Glutamatergic neuron (in vitro differentiated cells): ENCODE data around the gene CTBS. TPM values are rescaled to one million over a fixed set of nuclear protein-coding genes. Genes with fewer than 3 reads are reported as not detected.

ENCODE experiments used
- DNase-seq: peaks from one replicate; pipeline ENCODE4 v3.0.0; 2022
- H3K27ac Mint-ChIP-seq: one replicate; pipeline ENCODE4 v1.8.0; 2020; ENCODE audit warnings: mild to moderate bottlenecking, mixed read lengths, inconsistent platforms; ENCODE audit not compliant: unreplicated experiment
- H3K27me3 Mint-ChIP-seq: one replicate; pipeline ENCODE4 v1.8.0; 2020; ENCODE audit warnings: mild to moderate bottlenecking, moderate library complexity, mixed read lengths, inconsistent platforms; ENCODE audit not compliant: unreplicated experiment
- H3K36me3 Mint-ChIP-seq: one replicate; pipeline ENCODE4 v1.8.0; 2020; ENCODE audit warnings: mild to moderate bottlenecking, mixed read lengths, inconsistent platforms; ENCODE audit not compliant: unreplicated experiment
- H3K4me1 Mint-ChIP-seq: one replicate; pipeline ENCODE4 v1.8.0; 2020; ENCODE audit warnings: mild to moderate bottlenecking, low read depth, mixed read lengths, inconsistent platforms; ENCODE audit not compliant: unreplicated experiment
- H3K4me3 Mint-ChIP-seq: one replicate; pipeline ENCODE4 v1.8.0; 2020; ENCODE audit warnings: mild to moderate bottlenecking, mixed read lengths, inconsistent platforms; ENCODE audit not compliant: unreplicated experiment
- H3K9me3 Mint-ChIP-seq: one replicate; pipeline ENCODE4 v1.8.0; 2020; ENCODE audit warnings: mild to moderate bottlenecking, moderate library complexity, mixed read lengths, inconsistent platforms; ENCODE audit not compliant: unreplicated experiment
- CTCF ChIP-seq: fragments of 200-600 bp; sonication (generic); IDR thresholded peaks from one replicate; pipeline ENCODE4 v1.5.0; 2021; ENCODE audit not compliant: partially characterized antibody, unreplicated experiment
- total RNA-seq: library from RNA; stranded (reverse); fragmentation: NEBNext Ultra II Directional; extraction: Animal tissue kit (Norgen Biotek cat#: 25700); gene quantifications from one replicate; pipeline ENCODE4 v1.2.1, GENCODE V29; 2021; ENCODE audit not compliant: unreplicated experiment

The CTBS gene
- total RNA-seq, 1 donor from 2014 or later, result 2.0 TPM

DNA sequence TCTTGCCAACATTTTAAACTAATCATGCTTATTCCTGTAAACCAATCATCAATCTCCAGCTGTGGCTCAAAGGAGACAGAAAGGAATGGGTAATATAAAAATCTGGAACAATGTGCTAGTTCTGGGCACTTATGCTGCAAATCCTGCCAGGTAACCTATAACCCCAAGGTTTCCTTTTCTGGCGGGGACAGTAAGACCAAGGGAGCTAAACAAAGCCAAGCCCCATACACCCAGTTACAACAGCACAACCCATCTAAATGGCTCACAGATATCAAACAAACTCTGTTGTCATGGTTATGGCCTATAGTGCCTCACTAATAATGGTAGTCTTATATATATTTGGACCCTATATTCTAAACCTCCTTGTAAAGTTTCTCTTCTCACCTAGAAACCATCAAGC, 36.9 kb upstream of the CTBS start:
- peaks cover 2% of the 10 kb centered on the region for H3K9me3 Mint-ChIP-seq

DNA sequence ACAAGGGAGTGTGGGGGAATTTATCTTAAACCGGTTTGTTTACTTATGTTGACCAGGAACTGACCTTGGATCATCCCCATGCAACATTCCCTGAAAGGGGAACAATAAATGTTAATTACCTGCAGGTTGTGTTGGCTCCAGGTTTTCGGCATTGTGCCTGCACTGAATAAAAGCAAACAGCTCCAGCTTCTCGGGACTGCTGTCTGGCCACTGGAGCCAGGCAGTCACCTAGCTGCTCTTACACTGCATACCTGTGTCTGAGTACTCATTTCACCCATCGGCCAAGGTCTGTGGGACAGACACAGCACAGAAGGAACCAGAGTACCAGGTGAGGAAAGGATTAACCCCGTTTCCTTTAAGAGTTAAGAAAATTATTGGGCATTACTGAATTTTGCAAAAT, 32.7 kb upstream of the CTBS start:
- peaks cover 32% of the 10 kb centered on the region for H3K36me3 Mint-ChIP-seq
- H3K27ac Mint-ChIP-seq, result no peak overlapping the region
- H3K4me3 Mint-ChIP-seq, result no peak overlapping the region
- H3K27me3 Mint-ChIP-seq, result peaks cover 7% of the 10 kb centered on the region
- peaks cover 7% of the 10 kb centered on the region for H3K4me1 Mint-ChIP-seq
- no peak for DNase-seq
- no peak for TF ChIP-seq CTCF
- peaks cover 6% of the 10 kb centered on the region for H3K9me3 Mint-ChIP-seq

More for the DNA sequence above, 36.9 kb upstream of the CTBS start:
- Mint-ChIP-seq H3K27me3 (peaks cover 2% of the 10 kb centered on the region), H3K27ac (no peak overlapping the region), H3K4me3 (no peak overlapping the region), H3K4me1 (peaks cover 7% of the 10 kb centered on the region), H3K36me3 (peaks cover 21% of the 10 kb centered on the region)
- TF ChIP-seq CTCF, result no peak
- DNase-seq, result no peak

GRCh38 chr1:84605157-84605556, 30.9 kb upstream of the CTBS start:
- Mint-ChIP-seq H3K27ac (no peak overlapping the region), H3K27me3 (peaks cover 7% of the 10 kb centered on the region), H3K4me3 (no peak overlapping the region), H3K9me3 (peaks cover 4% of the 10 kb centered on the region), H3K36me3 (peaks cover 34% of the 10 kb centered on the region), H3K4me1 (no peaks in the 10 kb centered on the region)
- TF ChIP-seq CTCF, result no peak
- DNase-seq, result peak; percentile 18

DNA sequence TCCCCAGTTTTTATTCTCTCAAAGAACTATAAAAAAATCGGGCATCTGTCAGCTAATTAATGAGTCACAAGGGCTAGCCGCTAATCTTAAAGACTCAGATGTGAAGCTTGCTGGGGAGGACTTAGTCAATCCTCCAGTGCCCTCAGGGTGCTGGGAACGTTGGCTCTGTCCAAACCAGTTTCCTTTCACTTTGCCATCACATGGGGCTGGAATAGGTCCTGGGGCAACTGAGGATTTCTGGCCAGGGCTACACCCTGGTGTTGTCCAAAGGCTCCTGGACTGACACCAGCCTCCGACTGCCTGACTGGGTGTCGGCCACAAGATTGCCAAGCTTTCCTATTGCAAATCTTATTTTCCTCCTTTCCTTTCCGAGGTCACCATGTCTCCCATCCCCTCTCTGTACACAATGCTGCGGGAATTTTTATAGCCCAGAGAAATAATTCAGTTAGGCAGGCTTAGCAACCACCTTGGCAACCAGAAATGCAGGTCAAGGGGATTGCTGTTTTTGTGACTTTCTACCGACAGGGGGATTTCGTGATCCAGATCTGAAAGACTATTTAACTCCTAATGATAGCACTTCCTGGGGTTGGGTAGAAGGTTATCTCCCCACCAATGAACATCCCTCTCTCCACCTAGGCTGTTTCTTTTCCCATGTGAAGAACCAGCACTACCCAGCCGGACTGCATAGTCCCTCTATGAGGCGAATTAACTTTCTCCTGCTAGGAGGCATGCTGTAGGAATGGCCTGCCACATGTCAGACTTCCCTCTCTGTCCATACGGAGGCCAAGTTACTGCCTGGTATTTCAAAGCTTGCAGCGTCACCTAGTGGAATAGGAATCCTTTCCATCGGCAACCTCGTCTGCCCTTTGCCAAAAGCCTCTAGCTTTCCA, 29.9 kb upstream of the CTBS start:
- no peak for DNase-seq
- no peaks in the 10 kb centered on the region for H3K4me1 Mint-ChIP-seq
- no peak for TF ChIP-seq CTCF
- H3K4me3 Mint-ChIP-seq, result no peak overlapping the region
- H3K9me3 Mint-ChIP-seq, result peaks cover 4% of the 10 kb centered on the region
- H3K27ac Mint-ChIP-seq, result no peak overlapping the region
- peaks cover 7% of the 10 kb centered on the region for H3K27me3 Mint-ChIP-seq
- H3K36me3 Mint-ChIP-seq, result peaks cover 34% of the 10 kb centered on the region

GRCh38 chr1:84603223-84603622, 29.0 kb upstream of the CTBS start:
- peaks cover 4% of the 10 kb centered on the region for H3K9me3 Mint-ChIP-seq

More at GRCh38 chr1:84603223-84603622, 29.0 kb upstream of the CTBS start:
- H3K27ac Mint-ChIP-seq, result no peak overlapping the region
- H3K4me3 Mint-ChIP-seq, result no peak overlapping the region
- H3K27me3 Mint-ChIP-seq, result peaks cover 7% of the 10 kb centered on the region
- H3K36me3 Mint-ChIP-seq, result peaks cover 34% of the 10 kb centered on the region
- no peak for DNase-seq
- no peak for TF ChIP-seq CTCF
- H3K4me1 Mint-ChIP-seq, result peaks cover 2% of the 10 kb centered on the region
